GM18507 (cell line): ENCODE results near the gene HOTAIR.

Experiments used
- DNase-seq: peaks from one replicate; pipeline ENCODE4 v3.0.0; 2011; ENCODE audit warnings: low read depth; ENCODE audit not compliant: insufficient read length; ENCODE audit errors: extremely low spot score
- FAIRE-seq: peaks from 2 replicates; lab custom pipeline; 2011; peaks lifted over from hg19 to GRCh38; lab: Jason Lieb, UNC

Gene HOTAIR

DNA sequence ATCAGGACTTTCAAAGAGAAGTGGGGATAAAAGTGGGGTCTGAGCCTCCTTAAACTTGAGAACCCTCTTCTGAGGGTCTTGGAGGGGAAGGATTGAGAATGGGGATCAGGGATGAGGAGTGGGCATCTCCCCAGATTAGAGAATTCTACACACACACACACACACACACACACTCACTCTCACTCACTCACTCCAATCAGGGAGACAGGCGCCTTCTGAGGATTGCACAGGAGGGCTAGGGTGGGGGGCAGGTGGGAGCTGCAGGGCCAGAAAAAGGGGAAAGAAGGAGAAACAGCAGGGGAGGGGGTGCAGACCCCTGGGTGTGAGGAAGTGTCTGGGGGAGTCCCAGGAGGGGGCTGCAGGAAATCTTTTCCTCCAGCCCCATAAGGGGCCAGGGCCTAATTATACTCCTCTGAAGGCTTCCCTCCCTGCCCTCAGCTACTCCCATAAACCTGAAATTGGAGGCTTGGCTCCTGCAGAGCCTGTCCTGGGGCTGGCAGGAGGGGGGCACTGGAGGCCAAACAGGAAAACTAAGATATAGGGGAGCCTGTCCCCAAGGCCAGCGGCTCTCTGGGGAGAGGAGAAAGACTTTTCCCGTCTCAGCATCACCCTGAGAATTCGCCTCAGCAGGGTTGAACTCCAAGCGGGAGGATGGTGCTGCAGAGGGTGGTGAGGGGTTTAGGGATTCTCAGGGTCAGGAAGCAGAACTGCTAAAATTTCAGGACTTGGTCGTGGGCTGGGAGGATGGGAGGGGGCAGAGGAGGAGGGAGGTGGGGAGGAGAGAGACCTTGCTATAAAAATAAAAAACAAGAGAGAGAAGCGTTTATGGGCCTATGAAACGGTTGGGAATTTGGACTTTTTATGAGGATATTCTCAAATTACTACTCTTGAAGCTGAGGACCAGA is 26.8 kb upstream of the HOTAIR start:
- FAIRE-seq: no peak
- DNase-seq: no peak

DNA sequence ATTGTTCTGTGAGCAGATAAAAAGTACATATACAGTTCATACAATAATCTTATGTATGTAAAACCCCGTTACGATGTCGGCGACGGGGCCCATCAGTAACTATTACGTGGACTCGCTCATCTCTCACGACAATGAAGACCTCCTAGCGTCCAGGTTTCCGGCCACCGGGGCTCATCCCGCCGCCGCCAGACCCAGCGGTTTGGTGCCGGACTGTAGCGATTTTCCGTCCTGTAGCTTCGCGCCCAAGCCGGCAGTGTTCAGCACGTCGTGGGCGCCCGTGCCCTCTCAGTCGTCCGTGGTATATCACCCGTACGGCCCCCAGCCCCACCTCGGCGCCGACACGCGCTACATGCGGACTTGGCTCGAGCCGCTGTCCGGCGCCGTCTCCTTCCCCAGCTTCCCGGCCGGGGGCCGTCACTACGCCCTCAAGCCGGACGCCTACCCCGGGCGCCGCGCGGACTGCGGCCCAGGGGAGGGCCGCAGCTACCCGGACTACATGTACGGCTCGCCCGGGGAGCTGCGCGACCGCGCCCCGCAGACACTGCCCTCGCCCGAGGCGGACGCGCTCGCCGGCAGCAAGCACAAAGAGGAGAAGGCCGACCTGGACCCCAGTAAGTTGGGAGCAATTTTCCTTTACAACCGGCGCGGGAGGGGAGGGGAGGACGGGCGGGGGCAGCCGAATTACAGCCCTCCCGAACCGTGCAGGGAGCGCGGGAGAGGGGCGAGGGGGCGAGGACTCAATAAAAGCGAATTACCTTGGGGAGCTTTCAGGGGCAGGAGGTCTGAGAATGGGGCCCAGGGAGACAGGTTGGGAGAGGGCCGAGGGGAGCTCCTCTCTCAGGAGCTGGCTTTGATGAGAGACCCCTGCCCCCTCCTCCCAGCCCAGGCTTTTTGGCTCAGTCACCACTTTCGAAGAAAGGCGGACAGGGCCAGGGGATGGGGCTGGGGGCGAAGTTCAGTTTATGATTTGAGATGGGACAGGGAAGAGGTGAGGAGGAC is 25.7 kb upstream of the HOTAIR start, which contains the start of gene HOXC9:
Gene HOXC9, plus strand, starts transcription at position 46 of the 999 bp plus-strand sequence. Its CDS starts 28 bp downstream, at position 74.
- FAIRE-seq: no peak
- no peak for DNase-seq

DNA sequence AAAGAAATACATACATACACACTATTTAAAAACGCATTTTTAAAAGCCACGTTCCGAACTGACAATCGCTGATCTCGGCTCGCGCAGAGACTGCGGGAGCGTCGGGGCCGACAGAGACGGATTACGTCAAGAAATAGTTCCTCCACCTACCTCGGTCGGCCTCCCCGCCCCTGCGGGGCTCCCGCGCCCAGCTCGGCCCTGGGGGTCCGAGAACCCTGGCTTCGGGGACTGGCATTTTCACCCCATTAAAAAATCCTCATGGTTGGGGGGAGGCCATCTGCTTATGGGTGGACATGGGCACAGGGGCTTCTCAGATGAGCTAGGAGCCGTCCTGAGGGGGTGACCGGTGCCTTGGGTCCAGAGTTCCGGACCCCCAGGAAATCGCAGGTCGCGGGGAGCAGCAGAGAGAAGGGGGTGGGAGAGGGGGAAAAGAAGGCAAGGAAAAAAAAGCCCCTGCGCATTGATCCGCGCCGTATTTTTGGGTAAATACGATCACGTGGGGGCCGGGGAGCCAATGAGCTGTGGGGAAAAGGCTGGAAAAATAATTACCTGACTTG is 24.9 kb upstream of the HOTAIR start:
- FAIRE-seq (no peak), DNase-seq (no peak)

DNA sequence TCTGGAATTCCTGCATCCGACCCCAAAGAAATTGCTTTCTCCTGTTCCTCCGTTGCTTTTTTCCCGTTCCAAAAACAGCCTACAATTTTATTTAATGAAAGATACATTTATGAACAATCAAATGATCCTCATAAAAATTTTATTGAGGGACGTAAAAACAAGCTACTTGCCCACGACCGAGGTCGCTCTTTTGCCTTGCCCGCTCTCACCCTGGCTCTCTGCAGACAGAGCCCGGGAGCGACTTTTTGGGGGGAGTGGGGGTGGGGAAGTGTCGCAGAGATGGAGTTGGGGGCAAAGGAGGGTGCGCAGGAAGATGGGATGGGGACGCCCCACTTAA is 24.1 kb upstream of the HOTAIR start:
- no peak for DNase-seq
- FAIRE-seq: no peak

DNA sequence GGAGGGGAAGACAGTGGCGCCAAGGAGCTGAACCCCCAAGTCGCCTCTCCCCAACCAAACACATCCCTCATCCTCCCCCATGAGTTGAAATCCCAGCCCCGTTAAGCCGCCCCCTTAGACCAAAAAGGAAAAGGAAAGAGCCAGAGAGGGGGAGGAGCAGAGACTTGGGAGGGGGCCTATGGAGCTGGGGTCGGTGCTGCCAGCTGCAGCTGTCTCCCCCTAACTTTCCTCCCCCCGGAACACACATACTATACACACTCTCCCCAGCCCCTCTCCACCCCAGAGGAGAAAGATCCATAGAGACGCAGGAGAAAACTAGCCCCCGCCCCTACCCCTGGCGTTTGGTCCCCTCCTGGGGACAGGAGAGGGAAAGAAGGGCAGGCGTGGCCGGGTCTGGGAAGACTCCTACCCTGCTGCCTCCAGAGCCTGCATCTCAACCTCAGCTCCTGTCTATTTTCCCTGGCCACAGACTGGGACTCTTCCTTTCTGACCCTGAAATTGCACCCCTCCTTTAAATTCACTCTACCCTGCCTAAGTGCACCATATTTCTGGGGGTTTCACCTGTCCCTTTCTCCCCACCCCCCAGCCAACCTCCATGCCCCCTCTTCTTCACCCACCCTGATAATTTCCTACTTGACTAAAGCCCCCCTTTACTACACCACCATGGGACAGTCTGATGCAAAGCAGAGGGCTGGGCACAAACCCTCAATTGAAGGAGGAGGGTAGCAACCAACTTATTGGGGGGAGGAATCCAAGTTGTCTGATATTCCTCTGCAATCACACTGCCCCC is 23.6 kb upstream of the HOTAIR start:
- FAIRE-seq (no peak), DNase-seq (no peak)

DNA sequence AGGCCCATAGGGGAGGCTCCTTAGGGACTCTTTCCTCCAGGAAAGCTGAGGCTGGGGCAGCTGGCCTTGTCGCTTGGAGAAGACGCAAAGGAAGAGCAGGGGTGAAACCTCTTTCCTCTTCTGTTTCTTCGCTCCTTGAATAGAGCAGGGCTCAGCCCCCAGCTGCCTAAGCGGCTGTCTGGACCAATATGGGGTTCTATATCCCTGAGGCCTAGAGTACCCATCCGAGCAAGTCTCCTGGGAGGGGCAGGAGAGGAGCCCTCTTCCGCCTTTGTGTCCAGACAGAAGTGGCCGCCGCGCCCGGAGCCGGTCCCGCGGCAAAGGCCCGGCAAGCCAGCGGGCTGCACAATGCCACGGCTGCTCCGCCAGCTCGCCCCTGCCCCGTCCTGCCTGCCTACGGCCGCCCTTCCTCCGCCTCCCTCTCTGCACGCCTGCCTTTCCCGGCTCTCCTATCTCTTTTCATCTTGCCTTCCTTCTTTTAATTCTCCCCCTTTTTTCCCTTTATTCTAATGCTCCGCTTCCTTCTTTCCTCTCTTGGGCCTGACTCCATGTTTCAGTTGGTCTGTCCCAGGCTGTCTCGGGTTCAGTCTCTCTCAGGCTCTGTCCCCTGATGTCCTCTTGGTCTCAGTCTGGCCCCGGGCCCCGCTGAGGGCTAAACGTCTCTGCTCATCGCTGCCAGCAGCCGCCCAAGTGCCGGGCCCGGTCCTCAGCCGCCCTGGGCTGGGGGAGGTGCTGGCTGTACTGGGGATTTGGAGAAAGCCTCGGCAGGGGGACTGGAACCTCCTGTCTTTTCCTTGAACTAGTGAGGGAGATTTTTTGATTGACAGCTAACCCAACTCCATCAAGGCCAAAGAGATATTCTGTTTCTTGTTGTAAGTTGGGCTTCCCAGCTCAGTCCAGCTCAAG is 22.7 kb upstream of the HOTAIR start:
- DNase-seq (no peak), FAIRE-seq (no peak)

DNA sequence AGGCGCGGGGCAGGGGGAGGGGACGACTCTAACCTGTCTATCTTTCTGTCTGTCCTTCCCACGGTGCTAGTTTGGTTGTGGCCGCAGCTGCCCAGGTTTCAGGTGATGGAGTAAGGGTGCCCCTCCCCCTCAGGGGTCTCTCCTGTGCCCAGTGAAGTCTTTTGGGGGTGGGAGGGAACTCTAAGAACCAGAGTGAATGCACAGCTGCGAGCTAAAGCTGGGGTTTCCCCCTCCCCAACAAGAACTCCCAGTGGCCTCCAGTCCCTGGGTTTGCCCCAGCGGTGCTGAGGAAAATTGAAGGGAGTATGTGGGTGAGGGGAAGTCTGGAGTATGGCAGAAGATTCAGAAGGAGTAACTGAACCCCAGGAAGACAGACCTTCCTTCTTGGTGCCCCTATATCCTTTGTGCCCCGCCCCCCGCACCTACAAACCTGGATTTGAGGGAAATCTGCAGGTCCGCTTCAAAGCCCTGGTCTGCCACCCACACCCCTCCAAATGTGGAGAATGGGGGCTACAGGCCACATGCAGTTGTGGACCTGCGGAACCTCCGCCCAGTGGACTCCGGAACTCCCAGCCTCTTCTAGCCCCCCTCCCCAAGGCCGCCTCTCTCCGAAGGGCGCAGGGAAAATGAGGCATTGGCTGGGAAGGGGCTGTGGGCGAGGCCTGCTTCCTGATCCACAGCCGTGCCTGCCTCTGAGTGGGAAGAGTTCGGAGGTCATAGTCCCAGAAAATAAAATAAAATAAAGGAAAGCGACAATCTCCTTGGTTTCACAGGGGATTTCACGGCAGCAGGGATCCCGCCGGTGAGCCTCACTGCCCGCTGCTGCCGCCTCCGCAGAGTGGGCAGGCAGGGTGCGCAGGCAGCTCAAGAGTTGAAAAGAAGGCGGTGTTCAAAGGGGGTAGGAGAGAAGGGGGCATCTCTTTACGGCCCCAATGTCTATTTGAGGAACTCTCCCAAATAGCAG is 21.8 kb upstream of the HOTAIR start:
- no peak for FAIRE-seq
- DNase-seq: no peak

DNA sequence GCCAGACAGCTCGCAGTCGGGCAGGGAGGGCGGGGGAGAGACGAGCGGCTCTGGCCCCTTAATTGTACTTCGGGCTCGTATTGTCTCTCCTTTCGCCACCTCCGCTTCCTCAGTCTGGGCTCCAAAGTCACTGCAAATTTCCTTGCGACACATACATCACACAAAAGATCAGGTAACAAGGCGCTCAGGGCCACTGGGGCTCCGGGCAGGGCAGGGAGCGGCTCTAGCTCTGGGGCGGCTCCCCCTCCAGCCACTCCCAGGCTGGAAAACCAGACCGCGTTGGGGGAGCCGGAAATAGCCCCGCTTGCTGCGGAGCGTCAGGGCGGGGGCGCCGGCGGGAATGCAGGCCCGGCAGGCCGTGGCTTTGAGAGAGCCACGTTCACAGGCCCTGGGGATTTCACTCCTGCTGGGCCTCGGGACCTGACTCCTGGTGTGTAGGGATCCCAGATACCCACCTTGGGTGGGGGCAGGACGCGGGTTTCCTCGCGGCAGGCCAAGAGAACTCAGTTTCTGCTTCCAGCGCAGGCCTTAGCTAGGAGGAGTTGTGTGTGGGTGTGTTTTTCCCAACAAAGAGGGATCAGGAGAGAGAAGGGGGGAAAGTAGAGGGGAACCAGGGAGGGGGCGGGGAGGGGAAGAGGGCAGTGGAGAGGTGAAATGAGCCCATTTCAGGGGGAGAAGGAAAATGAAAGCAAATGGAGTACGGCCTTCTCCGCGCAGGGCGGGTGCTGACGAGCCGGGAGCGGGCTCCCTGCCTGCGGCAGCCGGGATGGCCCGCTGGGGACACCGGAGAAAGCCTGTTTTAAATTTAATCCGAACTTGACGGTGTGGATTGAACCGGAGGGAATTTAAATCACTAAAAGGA is 20.9 kb upstream of the HOTAIR start:
- no peak for FAIRE-seq
- no peak for DNase-seq

DNA sequence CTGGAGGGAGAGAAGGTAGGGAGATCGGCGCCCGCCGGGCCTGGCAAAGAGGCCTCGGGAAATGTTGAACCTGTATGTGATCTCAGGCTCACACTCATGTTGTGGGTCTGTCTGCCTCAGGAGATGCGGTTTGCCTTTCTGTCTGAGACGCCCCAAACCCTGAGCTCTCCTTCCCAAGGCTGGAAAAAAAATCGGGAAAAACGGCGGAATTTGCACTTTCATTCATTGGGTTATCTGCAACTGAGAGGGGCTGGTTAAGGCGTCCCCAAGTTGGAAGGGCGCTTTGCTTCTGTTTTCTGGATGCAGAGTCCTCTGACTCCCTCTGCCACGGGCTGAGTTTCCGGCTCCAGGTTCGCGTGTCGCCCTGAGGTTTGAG is 20.2 kb upstream of the HOTAIR start:
- no peak for DNase-seq
- FAIRE-seq: no peak

DNA sequence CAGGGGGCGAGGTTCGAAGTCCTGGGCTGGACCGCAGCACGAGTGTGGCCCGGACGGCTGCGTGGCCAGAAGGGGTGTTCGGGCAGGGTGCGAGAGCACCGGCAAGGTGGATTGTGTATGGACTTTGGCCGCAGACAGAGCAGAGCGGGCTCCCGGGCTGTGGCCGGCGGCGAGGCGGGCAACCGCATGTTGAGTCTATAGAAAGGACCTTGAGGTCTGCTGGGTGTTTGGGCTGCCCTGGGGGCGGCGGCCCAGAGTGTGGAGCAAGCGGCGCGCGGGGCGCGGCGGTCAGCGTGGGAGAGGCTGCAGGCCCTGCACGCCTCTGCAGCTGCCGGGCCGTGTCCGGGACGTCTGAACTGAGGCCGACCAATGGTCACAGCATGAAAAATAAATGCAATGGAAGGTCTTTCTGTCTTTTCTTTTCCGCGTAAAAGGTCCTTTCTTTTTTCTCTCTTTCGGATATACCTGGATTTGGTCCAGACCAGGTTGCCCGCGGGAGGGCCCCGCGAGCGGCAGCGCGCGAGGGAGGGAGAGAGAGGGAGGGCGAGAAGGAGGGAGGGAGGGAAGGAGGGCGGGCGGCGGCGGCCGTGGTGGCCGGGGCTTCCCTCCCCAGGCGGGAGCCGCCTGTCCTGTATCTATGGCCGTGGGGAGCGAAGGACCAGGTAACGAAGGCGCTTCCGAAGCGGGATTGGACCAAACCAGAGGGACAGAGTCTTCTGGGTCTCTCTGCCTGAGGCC is 19.7 kb upstream of the HOTAIR start:
- DNase-seq (no peak), FAIRE-seq (no peak)

DNA sequence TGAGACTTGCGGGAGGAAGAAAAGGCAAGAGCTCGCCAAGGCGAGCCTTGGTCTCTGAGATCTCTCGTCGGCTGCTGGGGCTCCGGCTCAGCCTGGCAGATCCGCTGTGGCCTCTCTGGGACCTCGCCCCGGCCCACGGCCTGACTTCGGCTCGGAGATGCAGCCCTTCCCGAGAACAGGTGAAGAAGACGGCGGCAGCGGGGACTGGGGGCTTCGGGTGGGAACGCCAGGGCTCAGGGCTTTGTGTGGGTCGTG is 19.2 kb upstream of the HOTAIR start:
- DNase-seq (no peak), FAIRE-seq (no peak)

DNA sequence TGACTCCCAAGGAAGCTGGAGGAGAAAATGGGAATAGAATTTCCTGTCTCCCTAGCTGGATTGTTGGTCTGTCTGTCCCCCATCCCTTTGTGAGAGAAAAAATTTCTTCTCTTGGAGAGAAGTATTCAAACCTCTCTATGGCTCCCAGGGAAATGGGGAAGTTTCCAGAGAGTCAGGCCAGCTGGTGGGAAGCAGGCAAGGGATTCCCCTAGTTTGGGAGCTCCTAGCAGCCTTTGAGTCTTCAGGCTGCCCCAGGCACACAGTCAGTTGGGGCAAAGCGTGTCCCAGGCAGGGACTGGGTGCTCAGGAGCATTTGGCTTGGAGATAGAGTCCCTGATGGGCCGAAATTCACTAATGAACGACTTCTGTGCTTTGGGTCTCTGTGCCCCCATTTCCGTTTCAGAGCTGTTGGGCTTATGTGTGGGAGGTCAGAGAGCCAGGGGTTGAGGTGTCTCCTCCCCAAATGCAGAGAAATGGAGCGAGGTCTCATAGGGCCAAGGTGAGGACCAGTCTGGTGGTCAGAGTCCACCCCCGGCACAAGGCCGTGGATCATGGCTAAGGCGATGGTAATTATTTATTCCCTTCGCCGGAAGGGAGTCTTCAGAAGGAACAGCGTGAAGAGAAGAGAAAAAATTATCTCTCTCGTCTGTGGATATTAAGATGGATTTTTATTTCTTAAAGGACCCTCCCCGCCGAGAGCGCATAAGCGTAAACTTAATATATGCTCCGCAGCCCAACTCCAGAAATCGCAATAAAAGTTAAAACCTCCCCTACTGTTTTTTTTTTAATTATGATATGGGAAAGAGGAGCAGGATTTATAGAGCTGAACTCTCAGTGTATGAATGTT is 18.6 kb upstream of the HOTAIR start:
- no peak for FAIRE-seq
- DNase-seq: no peak

DNA sequence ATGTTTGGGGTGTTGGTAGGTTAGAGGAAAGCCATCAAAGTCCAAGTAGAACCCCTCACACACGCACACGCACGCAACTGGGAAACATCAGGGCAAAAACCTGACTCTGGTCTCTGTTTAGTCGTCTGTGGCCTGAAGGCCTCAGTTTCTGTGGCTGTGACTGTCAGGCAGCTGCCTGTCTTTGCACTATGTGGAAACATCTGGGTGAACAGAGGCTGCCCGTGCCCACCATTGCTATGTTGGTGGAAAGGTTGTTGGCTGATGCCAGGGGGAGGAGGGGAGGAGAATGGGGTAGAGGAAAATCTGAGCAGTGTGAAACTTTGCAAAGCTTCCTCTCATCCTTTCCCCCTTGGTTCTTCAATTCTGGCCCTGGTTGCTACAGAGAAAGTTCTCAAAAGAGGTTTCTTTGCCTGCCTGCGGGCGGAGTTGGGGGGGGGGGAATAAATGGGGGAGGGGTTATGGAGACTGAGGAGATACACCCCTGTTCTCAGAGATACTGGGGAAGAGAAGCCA is 17.7 kb upstream of the HOTAIR start:
- FAIRE-seq (no peak), DNase-seq (no peak)

DNA sequence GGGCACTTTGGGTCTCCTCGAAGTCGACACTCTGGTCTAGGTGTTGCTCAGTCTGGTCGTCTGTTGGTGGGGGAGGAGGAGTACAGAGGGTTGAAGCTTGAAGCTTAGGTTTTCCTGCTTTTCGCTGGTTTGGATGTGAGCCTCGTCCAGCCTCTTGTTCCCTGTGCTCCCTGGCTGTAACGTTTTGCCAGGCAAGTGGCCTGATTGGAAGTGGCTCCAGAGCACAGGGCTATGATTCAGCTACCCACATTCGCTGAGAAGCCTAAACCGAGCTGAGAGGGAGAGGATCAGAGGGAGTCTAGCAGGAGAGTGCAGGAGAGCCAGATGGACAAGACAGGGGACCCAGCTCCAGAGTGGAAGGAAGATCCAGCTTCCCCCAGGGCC is 16.3 kb upstream of the HOTAIR start:
- no peak for FAIRE-seq
- DNase-seq: no peak
